Astrocyte of the spinal cord (primary cell): Measurements from ENCODE around the gene RALGPS2.

Experiments
- DNase-seq: peaks from one replicate; pipeline ENCODE4 v3.0.0; 2011; ENCODE audit warnings: low read depth, low spot score
- H3K4me3 ChIP-seq: 2 replicates; pipeline ENCODE4 v1.5.1; 2011; ENCODE audit warnings: low read depth, mild to moderate bottlenecking, low read length, moderate library complexity
- in situ Hi-C: cut with HindIII; loops from 2 replicates; pipeline ENCODE4 v1.10.0; 2017; ENCODE audit warnings: low sequenced_read_pairs
- TF ChIP-seq, protein P1 (sequence below): IDR thresholded peaks from 2 replicates; pipeline ENCODE4 v1.5.1; 2012; ENCODE audit warnings: low read depth, mild to moderate bottlenecking, low read length, inconsistent platforms

The RALGPS2 gene

GRCh38 chr1:178928976-178929375 is 203.9 kb downstream of the RALGPS2 start:
- TF ChIP-seq, protein P1, sequence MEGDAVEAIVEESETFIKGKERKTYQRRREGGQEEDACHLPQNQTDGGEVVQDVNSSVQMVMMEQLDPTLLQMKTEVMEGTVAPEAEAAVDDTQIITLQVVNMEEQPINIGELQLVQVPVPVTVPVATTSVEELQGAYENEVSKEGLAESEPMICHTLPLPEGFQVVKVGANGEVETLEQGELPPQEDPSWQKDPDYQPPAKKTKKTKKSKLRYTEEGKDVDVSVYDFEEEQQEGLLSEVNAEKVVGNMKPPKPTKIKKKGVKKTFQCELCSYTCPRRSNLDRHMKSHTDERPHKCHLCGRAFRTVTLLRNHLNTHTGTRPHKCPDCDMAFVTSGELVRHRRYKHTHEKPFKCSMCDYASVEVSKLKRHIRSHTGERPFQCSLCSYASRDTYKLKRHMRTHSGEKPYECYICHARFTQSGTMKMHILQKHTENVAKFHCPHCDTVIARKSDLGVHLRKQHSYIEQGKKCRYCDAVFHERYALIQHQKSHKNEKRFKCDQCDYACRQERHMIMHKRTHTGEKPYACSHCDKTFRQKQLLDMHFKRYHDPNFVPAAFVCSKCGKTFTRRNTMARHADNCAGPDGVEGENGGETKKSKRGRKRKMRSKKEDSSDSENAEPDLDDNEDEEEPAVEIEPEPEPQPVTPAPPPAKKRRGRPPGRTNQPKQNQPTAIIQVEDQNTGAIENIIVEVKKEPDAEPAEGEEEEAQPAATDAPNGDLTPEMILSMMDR, result no peak
- in situ Hi-C loops, result no loop called here
- H3K4me3 ChIP-seq, result no peak overlapping the region
- DNase-seq, result no peak

GRCh38 chr1:178931858-178932551 is 207.0 kb downstream of the RALGPS2 start:
- TF ChIP-seq, protein P1, result no peak
- peak; percentile 93 for DNase-seq
- in situ Hi-C loops, result no loop called here

DNA sequence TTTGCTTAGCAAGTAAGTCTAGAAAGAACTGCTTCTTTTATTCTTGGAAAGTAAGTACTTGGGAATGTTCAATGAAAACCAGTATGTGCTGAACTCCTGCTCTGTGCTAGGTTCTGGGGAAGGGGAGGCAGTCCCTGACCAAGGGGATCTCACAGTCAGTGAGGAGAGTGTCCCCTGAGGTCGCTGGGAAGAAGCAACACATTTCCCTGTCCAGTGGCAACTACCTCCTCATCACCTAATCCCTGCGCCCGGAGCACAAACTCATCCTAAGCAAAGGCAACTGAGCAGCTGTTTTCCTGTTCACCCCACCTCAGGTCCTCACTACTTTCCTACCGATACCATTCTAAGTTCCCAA is 207.5 kb downstream of the RALGPS2 start:
- H3K4me3 ChIP-seq, result no peak overlapping the region
- TF ChIP-seq, protein P1, result no peak
- DNase-seq, result no peak
- in situ Hi-C loops, result no loop called here

More at GRCh38 chr1:178931858-178932551, 207.0 kb downstream of the RALGPS2 start:
- H3K4me3 ChIP-seq, result no peak overlapping the region

DNA sequence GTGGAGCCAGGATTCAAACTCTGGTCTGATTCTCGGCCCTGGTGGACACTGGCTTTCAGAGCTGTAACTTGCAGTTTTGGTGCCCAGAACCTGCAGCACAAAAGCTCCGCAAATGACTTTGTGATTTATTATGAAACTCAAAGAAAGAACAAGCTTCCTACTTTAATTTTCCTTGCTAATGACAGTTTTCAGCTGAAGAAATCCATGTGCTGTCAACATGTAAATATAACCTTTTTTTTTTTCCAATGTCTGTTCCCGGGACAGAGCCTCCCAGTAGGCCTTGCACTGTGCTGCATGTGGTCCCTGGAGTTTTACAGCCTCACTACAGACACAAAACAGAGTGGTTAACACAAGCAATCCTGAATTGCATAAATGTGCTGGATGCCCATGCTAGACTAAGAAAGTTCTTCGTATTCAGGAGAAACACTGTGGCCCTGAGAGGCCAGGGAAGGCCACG is 208.1 kb downstream of the RALGPS2 start:
- H3K4me3 ChIP-seq, result no peak overlapping the region
- in situ Hi-C loops, result no loop called here
- DNase-seq, result no peak
- TF ChIP-seq, protein P1, result no peak

DNA sequence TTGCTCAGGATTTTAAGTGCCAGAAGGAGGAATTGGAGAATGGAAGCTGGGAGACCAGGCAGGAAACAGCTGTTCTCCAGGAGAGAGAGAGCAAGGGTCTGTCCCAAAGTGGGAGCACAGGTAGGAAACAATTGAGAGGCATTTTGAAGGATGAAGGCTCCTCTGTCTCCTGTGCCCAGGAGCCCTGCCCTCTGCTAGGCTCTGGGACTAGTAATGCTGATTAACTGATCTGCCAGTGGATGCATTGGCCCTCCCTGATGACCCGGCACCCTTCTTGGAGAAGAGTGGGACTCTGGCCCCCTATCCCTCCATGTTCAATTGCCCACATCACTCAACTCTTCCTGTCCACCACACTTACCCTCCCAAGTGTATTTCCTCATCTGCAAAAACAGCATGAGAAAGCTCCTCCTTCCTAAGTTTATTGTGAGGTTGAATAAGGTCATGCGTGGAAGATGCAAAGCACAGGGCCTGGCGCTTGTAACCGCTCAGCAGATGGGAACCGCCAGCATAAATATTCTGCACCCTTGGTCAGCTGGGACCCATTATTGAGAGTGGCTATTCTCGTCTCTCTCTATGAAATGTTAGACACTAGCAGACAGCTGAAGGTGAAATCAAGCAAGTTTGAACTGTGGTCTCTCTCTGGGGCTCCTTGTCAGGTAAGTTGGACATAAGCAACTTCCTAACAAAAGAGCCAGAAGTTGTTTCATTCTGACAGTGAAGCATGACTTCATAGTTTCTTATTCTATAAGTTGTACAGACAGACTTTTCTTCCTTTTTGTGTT is 208.9 kb downstream of the RALGPS2 start:
- in situ Hi-C loops, result no loop called here
- TF ChIP-seq, protein P1, result no peak
- no peak overlapping the region for H3K4me3 ChIP-seq
- no peak for DNase-seq

GRCh38 chr1:178934546-178934945 is 209.5 kb downstream of the RALGPS2 start:
- no peak for DNase-seq
- in situ Hi-C loops, result no loop called here
- H3K4me3 ChIP-seq, result no peak overlapping the region
- TF ChIP-seq, protein P1, result no peak
